HEK293T (cell line): Measurements from ENCODE around the gene BLOC1S5.

Experiments
- CTCF ChIA-PET: fragments of 350-600 bp; formaldehyde crosslinking; extraction: SDS; loops from one replicate; lab custom pipeline; 2021; ENCODE audit warnings: antibody characterized with exemption, inconsistent platforms; lab: Yijun Ruan, JAX
- POLR2A ChIA-PET: fragments of 350-600 bp; formaldehyde crosslinking; extraction: SDS; loops from one replicate; lab custom pipeline; 2020; ENCODE audit warnings: antibody characterized with exemption, inconsistent platforms; lab: Yijun Ruan, JAX
- DNase-seq: peaks from one replicate; pipeline ENCODE4 v3.0.0; 2012; ENCODE audit warnings: mixed read lengths; ENCODE audit errors: extremely low spot score
- ARNT ChIP-seq: fragments of 450-650 bp; IDR thresholded peaks from 2 replicates; pipeline ENCODE4 v1.6.1; 2017; ENCODE audit warnings: mild to moderate bottlenecking
- BHLHE40 ChIP-seq: fragments of 450-650 bp; IDR thresholded peaks from 2 replicates; pipeline ENCODE4 v1.6.1; 2016; ENCODE audit warnings: mild to moderate bottlenecking, moderate library complexity, borderline replicate concordance
- CTBP1 ChIP-seq: fragments of 450-650 bp; IDR thresholded peaks from 2 replicates; pipeline ENCODE4 v1.6.1; 2016; ENCODE audit warnings: borderline replicate concordance
- ELF4 ChIP-seq: fragments of 450-650 bp; IDR thresholded peaks from 2 replicates; pipeline ENCODE4 v1.6.1; 2017; ENCODE audit warnings: antibody characterized with exemption
- FOXA1 ChIP-seq: fragments of 450-650 bp; IDR thresholded peaks from 2 replicates; pipeline ENCODE4 v1.6.1; 2016; ENCODE audit warnings: mild to moderate bottlenecking
- FOXK2 ChIP-seq: fragments of 450-650 bp; IDR thresholded peaks from 2 replicates; pipeline ENCODE4 v1.6.1; 2016; ENCODE audit warnings: mild to moderate bottlenecking
- FOXM1 ChIP-seq: fragments of 450-650 bp; IDR thresholded peaks from 2 replicates; pipeline ENCODE4 v1.6.1; 2017; ENCODE audit warnings: mild to moderate bottlenecking, borderline replicate concordance
- HDGF ChIP-seq: fragments of 450-650 bp; IDR thresholded peaks from 2 replicates; pipeline ENCODE4 v1.6.1; 2017; ENCODE audit warnings: antibody characterized with exemption, borderline replicate concordance
- L3MBTL2 ChIP-seq: fragments of 450-650 bp; conservative IDR thresholded peaks from 2 replicates; pipeline ENCODE4 v1.6.1; 2016; ENCODE audit warnings: mild to moderate bottlenecking
- LEF1 ChIP-seq: fragments of 450-650 bp; IDR thresholded peaks from 2 replicates; pipeline ENCODE4 v1.6.1; 2017; ENCODE audit warnings: mild to moderate bottlenecking, borderline replicate concordance
- NFRKB ChIP-seq: fragments of 450-650 bp; IDR thresholded peaks from 2 replicates; pipeline ENCODE4 v1.6.1; 2016; ENCODE audit warnings: mild to moderate bottlenecking, moderate library complexity
- PKNOX1 ChIP-seq: fragments of 450-650 bp; IDR thresholded peaks from 2 replicates; pipeline ENCODE4 v1.6.1; 2016
- SP1 ChIP-seq: fragments of 450-650 bp; IDR thresholded peaks from 2 replicates; pipeline ENCODE4 v1.6.1; 2017
- SUZ12 ChIP-seq: fragments of 450-650 bp; IDR thresholded peaks from 2 replicates; pipeline ENCODE4 v1.6.1; 2016; ENCODE audit warnings: mild to moderate bottlenecking
- TARDBP ChIP-seq: fragments of 450-650 bp; IDR thresholded peaks from 2 replicates; pipeline ENCODE4 v1.6.1; 2016
- ZNF384 ChIP-seq: fragments of 450-650 bp; IDR thresholded peaks from 2 replicates; pipeline ENCODE4 v1.6.1; 2016

The BLOC1S5 gene

DNA sequence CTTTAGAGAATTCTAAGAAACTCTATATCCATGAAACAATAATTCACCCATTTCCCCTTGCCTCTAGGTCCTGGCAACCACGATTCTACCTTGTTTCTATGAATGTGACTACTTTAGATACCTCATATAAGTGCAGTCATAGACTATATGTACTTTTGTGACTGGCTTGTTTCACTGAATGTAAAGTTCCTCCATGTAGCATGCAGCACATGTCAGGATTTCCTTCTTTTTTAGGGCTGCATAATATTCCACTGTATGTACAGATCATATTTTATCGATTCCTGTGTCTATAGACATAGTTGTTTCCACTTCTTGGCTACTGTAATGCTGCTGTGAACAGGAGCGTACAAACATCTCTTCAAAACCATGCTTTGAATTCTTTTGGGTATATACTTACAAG, 26.5 kb upstream of the BLOC1S5 start:
- ChIA-PET POLR2A (no interaction called here), CTCF (no interaction called here)
- TF ChIP-seq TARDBP (no peak), ARNT (no peak), SUZ12 (no peak), L3MBTL2 (no peak), SP1 (no peak), ZNF384 (no peak), FOXA1 (no peak), FOXK2 (no peak), LEF1 (no peak), BHLHE40 (no peak)
- DNase-seq, result no peak

DNA sequence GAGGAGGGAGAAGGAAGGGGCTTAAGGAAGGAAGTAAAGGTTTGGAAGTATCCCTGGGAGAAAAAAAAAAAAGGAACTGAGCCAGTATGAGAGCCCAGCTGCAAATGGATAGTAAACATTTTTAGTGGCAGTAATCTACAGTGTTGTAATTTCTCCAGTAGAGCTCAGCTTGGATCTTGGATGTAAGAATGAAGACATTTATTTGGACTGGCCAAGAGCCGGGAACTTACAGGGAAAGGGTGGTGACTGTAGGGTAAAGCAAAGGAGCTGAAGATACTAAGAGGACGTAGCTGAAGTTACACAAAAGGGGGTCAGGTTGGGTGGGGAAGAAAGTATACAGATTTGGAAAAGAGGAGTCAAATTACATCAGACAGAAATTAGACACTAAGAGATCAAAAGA, 24.7 kb upstream of the BLOC1S5 start:
- CTCF ChIA-PET, result no interaction called here
- DNase-seq, result no peak
- POLR2A ChIA-PET, result no interaction called here
- TF ChIP-seq FOXM1, result no peak
- TF ChIP-seq ZNF384, result no peak
- TF ChIP-seq FOXK2, result no peak
- TF ChIP-seq ELF4, result no peak
- TF ChIP-seq LEF1, result no peak
- no peak for TF ChIP-seq ARNT
- TF ChIP-seq NFRKB, result no peak
- no peak for TF ChIP-seq FOXA1
- no peak for TF ChIP-seq BHLHE40
- TF ChIP-seq L3MBTL2, result no peak
- no peak for TF ChIP-seq HDGF

GRCh38 chr6:8087870-8088754, 23.9 kb upstream of the BLOC1S5 start:
- CTCF ChIA-PET, result no interaction called here
- TF ChIP-seq SUZ12 (no peak), ZNF384 (no peak), FOXM1 (no peak), HDGF (no peak), CTBP1 (no peak), ELF4 (no peak), FOXK2 (no peak), TARDBP (no peak), L3MBTL2 (no peak), NFRKB (no peak), SP1 (no peak), LEF1 (no peak), BHLHE40 (no peak), FOXA1 (no peak), PKNOX1 (no peak), ARNT (no peak)
- DNase-seq, result no peak
- POLR2A ChIA-PET, result interaction anchor here (4.1 kb wide), 1 partner anchor 24 kb away, joined by 12 read pairs; the partner anchor contains the start of gene BLOC1S5

- POLR2A ChIA-PET, result interaction anchor here (1.0 to 4.1 kb wide), 2 partner anchors 16 to 23 kb away, joined by 4 to 12 read pairs; partner anchors contain the start of genes BLOC1S5 and EEF1E1
- TF ChIP-seq SUZ12 (no peak), HDGF (no peak), FOXK2 (no peak), FOXM1 (no peak), SP1 (no peak), NFRKB (no peak), L3MBTL2 (no peak)
- CTCF ChIA-PET, result no interaction called here
- no peak for DNase-seq
Measured at GRCh38 chr6:8086755-8087306, 22.6 kb upstream of the BLOC1S5 start.

DNA sequence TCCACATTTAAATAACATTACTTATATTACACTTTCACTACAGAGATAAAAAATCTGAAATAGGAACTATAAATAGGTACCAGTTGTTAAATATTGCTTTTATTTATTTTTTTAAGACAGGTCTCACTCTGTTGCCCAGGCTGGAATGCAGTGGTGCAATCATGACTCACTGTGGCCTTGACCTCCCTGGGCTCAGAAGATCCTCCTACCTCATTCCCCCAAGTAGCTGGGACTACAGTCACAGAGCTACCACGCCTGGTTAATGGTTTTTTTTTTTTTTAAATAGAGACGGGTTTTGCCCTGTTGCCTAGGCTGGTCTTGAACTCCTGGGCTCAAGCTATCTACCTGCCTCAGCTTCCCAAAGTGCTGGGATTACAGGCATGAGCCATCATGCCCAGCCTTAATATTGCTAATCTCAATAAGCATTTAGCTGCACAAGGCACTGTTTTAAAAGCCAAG, 20.9 kb upstream of the BLOC1S5 start:
- TF ChIP-seq FOXK2, result no peak
- TF ChIP-seq CTBP1, result no peak
- no peak for TF ChIP-seq LEF1
- TF ChIP-seq L3MBTL2, result no peak
- TF ChIP-seq FOXA1, result no peak
- TF ChIP-seq SUZ12, result no peak
- peak; percentile 79 for TF ChIP-seq ZNF384
- no peak for TF ChIP-seq NFRKB
- POLR2A ChIA-PET, result interaction anchor here (1.7 to 4.1 kb wide), 3 partner anchors 15 to 21 kb away, joined by 4 to 14 read pairs (median 12); partner anchors contain the start of genes BLOC1S5 and EEF1E1
- DNase-seq, result no peak
- CTCF ChIA-PET, result no interaction called here

- ChIA-PET CTCF (no interaction called here), POLR2A (interaction anchor here (1.7 to 4.1 kb wide), 3 partner anchors 16 to 20 kb away, joined by 4 to 14 read pairs (median 12); partner anchors contain the start of genes BLOC1S5 and EEF1E1)
- no peak for TF ChIP-seq LEF1
- DNase-seq, result no peak
Measured at GRCh38 chr6:8084586-8084985, 20.4 kb upstream of the BLOC1S5 start.
